HFF-Myc (cell line): ENCODE measurements around the gene CAMKK1.
"Not testable (repeated sequence)": the region's sequence is repeated elsewhere in the genome, so short reads cannot be mapped to it uniquely, and the experiment has no call there.

Source experiments
- DNase-seq: peaks from one replicate; pipeline ENCODE4 v3.0.0-alpha.2; 2011; ENCODE audit warnings: low read depth; ENCODE audit errors: extremely low read depth
- H3K4me3 ChIP-seq: replicated peaks from 2 replicates; pipeline ENCODE4 v1.5.1; 2011; ENCODE audit warnings: low read depth, mild to moderate bottlenecking, control low read depth, low read length
- TF ChIP-seq, protein P1 (sequence below): IDR thresholded peaks from 2 replicates; pipeline ENCODE4 v1.5.1; 2012; ENCODE audit warnings: mild to moderate bottlenecking, low read depth, low read length, control low read depth; ENCODE audit errors: missing control alignments

The CAMKK1 gene

DNA sequence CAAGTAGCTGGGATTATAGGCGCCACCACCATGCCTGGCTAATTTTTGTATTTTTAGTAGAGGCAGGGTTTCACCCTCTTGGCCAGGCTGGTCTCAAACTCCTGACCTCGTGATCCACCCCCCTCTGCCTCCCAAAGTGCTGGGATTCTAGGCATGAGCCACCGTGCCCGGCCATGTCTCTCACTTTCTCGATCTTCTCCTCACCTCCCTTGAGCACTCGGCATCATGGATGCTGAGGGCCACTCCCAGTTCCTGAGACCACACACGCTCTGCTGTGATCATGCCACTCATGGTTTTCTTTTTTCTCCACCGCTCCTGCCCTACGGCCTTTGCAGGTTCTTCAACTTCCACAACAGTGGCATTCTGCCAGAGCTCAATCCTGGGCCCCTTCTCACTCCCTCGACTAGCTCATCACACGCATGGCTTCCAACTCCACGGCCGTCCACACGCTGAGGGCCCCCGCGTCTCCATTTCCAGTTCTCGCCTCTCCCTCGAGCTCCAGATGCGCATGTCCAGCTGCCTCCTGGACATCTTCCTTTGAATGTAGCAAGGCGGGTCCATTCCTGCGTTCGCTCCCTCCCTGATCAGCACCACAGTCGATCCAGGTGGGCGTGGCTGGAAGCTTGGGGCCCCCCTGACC, 41.3 kb downstream of the CAMKK1 start:
- no peak overlapping the region for H3K4me3 ChIP-seq
- DNase-seq: no peak
- TF ChIP-seq, protein P1, sequence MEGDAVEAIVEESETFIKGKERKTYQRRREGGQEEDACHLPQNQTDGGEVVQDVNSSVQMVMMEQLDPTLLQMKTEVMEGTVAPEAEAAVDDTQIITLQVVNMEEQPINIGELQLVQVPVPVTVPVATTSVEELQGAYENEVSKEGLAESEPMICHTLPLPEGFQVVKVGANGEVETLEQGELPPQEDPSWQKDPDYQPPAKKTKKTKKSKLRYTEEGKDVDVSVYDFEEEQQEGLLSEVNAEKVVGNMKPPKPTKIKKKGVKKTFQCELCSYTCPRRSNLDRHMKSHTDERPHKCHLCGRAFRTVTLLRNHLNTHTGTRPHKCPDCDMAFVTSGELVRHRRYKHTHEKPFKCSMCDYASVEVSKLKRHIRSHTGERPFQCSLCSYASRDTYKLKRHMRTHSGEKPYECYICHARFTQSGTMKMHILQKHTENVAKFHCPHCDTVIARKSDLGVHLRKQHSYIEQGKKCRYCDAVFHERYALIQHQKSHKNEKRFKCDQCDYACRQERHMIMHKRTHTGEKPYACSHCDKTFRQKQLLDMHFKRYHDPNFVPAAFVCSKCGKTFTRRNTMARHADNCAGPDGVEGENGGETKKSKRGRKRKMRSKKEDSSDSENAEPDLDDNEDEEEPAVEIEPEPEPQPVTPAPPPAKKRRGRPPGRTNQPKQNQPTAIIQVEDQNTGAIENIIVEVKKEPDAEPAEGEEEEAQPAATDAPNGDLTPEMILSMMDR: no peak

DNA sequence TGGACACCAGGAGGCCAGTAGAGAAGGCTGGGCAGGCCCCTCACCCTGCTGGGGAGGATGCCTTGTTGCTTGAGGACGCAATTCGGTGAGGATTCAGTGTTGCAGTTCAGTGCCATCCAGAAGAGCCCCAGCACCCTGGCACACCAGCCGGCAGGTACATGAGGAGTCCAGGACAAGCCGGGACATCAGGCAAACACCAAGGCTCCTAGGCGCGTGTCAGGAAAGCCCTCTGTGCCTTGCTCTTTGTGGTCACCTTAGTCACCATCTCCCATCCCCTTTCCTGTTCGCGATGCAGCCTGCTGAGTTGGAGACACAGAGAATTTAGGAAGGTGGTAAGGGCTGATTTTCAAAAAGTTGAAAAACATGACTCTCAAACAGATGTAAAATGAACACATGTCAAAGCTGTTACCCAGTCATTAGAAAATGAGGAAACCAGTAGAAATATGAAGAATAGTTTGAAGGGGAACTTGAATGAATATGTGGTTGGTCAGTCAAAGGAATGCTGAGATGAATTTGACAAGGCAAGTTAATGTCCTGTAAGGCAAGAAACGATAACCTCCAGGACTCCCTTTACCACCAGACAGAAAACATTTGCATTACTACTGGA, 44.5 kb downstream of the CAMKK1 start:
- no peak for DNase-seq
- TF ChIP-seq, protein P1: no peak

DNA sequence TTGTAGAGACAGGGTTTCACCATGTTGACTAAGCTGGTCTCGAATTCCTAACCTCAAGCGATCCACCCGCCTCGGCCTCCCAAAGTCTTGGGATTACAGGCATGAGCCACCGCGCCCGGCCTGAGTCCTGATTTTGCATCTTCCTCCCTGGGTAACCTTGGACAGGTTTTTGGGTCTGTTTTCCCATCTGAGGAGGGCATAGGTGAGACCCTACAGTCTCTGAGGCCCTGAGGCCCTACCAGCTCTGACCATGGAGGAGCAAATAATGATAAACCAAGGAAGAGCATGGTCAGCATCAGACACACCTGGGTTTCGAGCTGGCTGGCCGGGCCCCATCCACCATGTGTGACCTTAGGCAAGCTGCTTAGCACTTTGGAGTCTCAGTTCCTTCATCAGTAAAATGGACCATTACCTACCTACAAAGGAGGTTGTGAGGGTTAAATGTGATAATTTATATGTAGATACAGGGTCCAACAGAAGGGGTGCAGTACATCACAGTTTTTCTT, 45.6 kb downstream of the CAMKK1 start:
- no peak overlapping the region for H3K4me3 ChIP-seq
- TF ChIP-seq, protein P1: no peak
- DNase-seq: no peak

More for the DNA sequence above, 44.5 kb downstream of the CAMKK1 start:
- H3K4me3 ChIP-seq: no peak overlapping the region

DNA sequence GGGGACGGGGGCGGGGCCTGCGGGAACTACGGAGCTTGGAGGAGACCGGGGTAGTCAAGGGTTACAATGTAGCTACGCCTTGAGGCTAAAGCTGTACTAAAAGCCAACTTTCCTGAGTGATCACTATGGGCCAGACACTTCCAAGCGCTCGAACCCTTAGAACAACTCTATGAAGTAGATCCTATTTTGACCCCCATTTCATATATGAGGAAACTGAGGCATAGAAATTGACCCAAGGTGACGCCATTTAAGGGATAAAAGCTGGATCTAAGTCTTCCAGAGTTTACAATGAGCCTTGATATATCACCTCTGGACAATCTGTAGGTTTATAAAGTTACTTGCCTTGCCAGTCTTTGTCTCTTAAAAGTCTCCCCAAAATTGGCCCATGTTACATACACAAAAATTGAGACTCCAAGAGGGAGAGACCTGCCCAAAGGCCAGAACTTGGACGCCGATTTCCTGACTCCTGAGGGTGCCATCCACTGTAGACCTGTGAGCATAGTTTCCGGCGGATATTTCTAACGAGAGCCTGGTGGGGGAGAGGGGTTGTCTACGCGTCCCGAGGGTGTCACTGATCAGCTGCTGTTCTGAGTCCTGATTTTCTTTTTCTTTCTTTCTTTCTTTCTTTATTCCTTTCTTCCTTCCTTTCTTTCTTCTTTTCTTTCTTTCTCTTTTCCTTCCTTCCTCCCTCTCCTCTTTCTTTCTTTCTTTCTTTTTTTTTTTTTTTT, 46.3 kb downstream of the CAMKK1 start:
- TF ChIP-seq, protein P1: no peak
- no peak for DNase-seq
- peak overlapping the region; percentile 86; the same call in 1 of the 2 replicates for H3K4me3 ChIP-seq

DNA sequence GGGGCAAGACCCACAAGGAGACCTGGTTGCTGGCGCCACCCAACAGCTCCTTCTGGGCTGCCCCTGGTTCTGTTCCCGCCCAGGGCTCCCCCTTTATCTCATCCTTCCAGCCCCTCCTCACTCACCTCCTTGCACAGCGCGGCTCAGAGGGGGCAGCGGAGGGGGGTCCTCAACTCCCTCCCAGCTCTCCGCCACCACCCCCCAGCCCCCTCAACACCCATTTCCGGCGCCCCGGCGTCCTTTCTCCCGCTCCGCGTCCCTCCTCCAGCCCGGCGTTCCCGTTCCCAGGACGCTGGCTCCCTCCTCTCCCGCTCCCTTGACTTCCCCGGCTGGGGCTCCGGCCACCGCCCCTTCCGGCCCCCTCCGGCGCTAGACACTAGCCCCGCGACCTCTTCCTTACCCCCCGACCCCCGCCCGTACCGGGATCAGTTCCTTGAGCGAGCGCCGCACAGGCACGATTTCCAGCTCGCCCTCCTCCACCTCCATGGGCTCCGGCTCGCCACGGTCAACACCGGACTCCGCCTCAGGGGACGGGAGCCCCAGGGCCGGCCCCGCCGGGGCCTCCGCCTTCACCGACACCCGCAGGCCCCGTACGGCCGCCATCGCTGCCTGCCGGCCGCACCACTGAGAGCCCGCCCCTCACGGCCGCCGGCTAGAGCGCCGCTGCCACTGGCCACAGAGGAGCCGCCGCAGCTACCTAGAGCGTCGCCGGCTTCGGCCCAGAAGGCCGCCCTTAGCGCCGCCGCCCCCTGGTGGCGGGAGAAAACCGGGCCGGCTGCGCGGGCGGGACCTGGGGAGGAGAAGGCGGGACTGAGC, 47.0 kb downstream of the CAMKK1 start, which contains the start of gene NCBP3:
Gene NCBP3 (minus strand): TSS at position 626 of the 816 bp plus-strand sequence. CDS start 23 bp downstream, at position 603.
- TF ChIP-seq, protein P1: peak; percentile 91

DNA sequence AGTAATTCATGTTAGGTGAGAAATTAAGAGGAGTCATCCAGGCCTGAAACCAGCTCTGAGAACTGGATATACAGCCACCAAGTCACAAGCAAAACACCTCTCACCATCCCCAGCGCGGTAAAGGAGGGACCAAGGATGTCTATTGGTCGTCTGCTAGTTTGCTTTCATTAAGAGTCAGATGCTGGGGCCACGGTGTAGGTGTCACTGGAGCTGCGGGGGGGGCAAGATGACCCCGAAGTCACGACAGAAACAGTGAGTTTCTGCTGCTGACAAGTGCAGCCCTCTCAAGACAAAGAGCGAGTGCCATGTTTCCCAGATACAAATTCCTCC, 47.6 kb downstream of the CAMKK1 start:
- H3K4me3 ChIP-seq: peak overlapping the region; percentile 86
- TF ChIP-seq, protein P1: no peak
- DNase-seq: no peak

More for the DNA sequence above, 47.0 kb downstream of the CAMKK1 start, which contains the start of gene NCBP3:
- peak within 1 kb of the TSS; percentile 86 for H3K4me3 ChIP-seq
- DNase-seq: peak; percentile 53

DNA sequence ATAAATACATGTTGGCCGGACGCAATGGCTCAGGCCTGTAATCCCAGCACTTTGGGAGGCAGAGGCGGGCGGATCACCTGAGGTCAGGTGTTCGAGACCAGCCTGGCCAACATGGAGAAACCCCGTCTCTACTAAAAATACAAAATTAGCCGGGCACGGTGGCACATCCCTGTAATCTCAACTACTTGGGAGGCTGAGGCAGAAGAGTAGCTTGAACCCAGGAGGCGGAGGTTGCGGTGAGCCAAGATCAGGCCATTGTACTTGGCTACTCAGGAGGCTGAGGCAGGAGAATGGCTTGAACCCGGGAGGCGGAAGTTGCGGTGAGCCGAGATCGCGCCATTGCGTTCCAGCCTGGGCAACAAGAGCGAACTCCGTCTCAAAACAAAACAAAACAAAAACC, 48.3 kb downstream of the CAMKK1 start:
- not testable (repeated sequence) for DNase-seq
- H3K4me3 ChIP-seq: peak overlapping the region; percentile 86
